GM12878 (cell line): ENCODE measurements around the gene FBXL14. TPM values are rescaled to one million over a fixed set of nuclear protein-coding genes. Genes with fewer than 3 reads are reported as not detected.

ENCODE experiments used
- CTCF ChIP-seq, 3 experiments: IDR thresholded peaks in 2 of 3; conservative IDR thresholded peaks in 1 of 3; 2 replicates each; pipeline ENCODE4 v1.5.1; 2011; ENCODE audit warnings: low read depth in 3 of 3, low read length in 3 of 3, mild to moderate bottlenecking in 3 of 3, control low read depth in 2 of 3, moderate library complexity in 2 of 3, inconsistent platforms in 1 of 3, mixed read lengths in 1 of 3; ENCODE audit not compliant: control insufficient read depth in 2 of 3, insufficient read depth in 1 of 3; ENCODE audit errors: extremely low read depth in 1 of 3
- EED ChIP-seq: sonication (generic); IDR thresholded peaks from 2 replicates; pipeline ENCODE4 v1.6.1; 2016; ENCODE audit warnings: antibody characterized with exemption, low read depth
- FOXK2 ChIP-seq: fragments of 450-650 bp; IDR thresholded peaks from 2 replicates; pipeline ENCODE4 v1.6.1; 2017; ENCODE audit warnings: mild to moderate bottlenecking, moderate library complexity
- IKZF1 ChIP-seq: fragments of 450-650 bp; conservative IDR thresholded peaks from 2 replicates; pipeline ENCODE4 v1.6.1; 2017; ENCODE audit warnings: antibody characterized with exemption, mild to moderate bottlenecking
- LARP7 ChIP-seq: fragments of 450-650 bp; IDR thresholded peaks from 2 replicates; pipeline ENCODE4 v1.6.1; 2017; ENCODE audit warnings: mild to moderate bottlenecking
- MEF2A ChIP-seq: IDR thresholded peaks from 2 replicates; pipeline ENCODE4 v1.6.1; 2011; ENCODE audit warnings: low read depth, mild to moderate bottlenecking, low read length, moderate library complexity; ENCODE audit not compliant: insufficient read depth
- MTA2 ChIP-seq: fragments of 450-650 bp; IDR thresholded peaks from 2 replicates; pipeline ENCODE4 v1.6.1; 2016; ENCODE audit warnings: low read depth, mild to moderate bottlenecking, moderate library complexity
- NFYB ChIP-seq: IDR thresholded peaks from 2 replicates; pipeline ENCODE4 v1.6.1; 2011; ENCODE audit warnings: low read depth, mild to moderate bottlenecking, low read length, improper control_type of control experiment, moderate library complexity; ENCODE audit not compliant: insufficient read depth
- RAD21 ChIP-seq: IDR thresholded peaks from 2 replicates; pipeline ENCODE4 v1.6.1; 2011; ENCODE audit warnings: mild to moderate bottlenecking, low read depth, low read length, moderate library complexity; ENCODE audit not compliant: insufficient read depth
- SIN3A ChIP-seq: IDR thresholded peaks from 2 replicates; pipeline ENCODE4 v1.6.1; 2012; ENCODE audit warnings: low read depth, low read length, improper control_type of control experiment
- WRNIP1 ChIP-seq: IDR thresholded peaks from 2 replicates; pipeline ENCODE4 v1.6.1; 2011; ENCODE audit warnings: low read depth, low read length, improper control_type of control experiment, borderline replicate concordance
- YBX1 ChIP-seq: fragments of 450-650 bp; IDR thresholded peaks from 2 replicates; pipeline ENCODE4 v1.6.1; 2016; ENCODE audit warnings: antibody characterized with exemption
- ZBTB4 ChIP-seq: fragments of 450-650 bp; formaldehyde crosslinking; IDR thresholded peaks from 2 replicates; pipeline ENCODE4 v1.4.0; 2022; ENCODE audit warnings: mild to moderate bottlenecking, moderate library complexity
- polyA plus RNA-seq, 11 experiments: library from polyadenylated mRNA; depleted of rRNA in 4 of 11; unstranded in 6 of 11; stranded (reverse) in 5 of 11; fragments of >200 nt; fragmentation: Nextera tagmentation in 4 of 11; fragmentation: Illumina TruSeq in 1 of 11; extraction: Ambion mirVana in 4 of 11; extraction: Trizol in 1 of 11; gene quantifications; 1 replicate in 1 of 11; 2 replicates in 10 of 11; pipeline versions ENCODE4 v1.2.1 to v1.2.3, GENCODE V29; 2011 to 2016; ENCODE audit warnings: inconsistent platforms in 2 of 11, missing spikeins in 2 of 11, low read depth in 1 of 11
- total RNA-seq, 4 experiments: library from RNA; depleted of rRNA in 3 of 4; stranded (reverse); fragments of >200 nt in 3 of 4; fragmentation: Illumina TruSeq in 1 of 4; extraction: Trizol in 1 of 4; gene quantifications; 2 replicates each; pipeline versions ENCODE4 v1.2.1 to v1.2.3, GENCODE V29; 2013 to 2021

The FBXL14 gene
- total and polyA plus RNA-seq, 10 of the 15 experiments (the other 5 are each of a cell fraction or from before 2014, with no cell fraction given) = 0.44 to 19.0 (median 2.9) TPM

- TF ChIP-seq FOXK2 (no peak), MEF2A (no peak), EED (no peak), WRNIP1 (no peak), SIN3A (no peak), YBX1 (no peak), RAD21 (peak; percentile 30; the same call in 1 of the 2 replicates), CTCF (IDR thresholded peaks at IDR 0.05 in 2 of 3, conservative IDR thresholded peaks at IDR 0.05 in 1 of 3; ENCODE audit: control insufficient read depth in 2 of 3, extremely low read depth in 1 of 3, insufficient read depth in 1 of 3, low read depth in 3 of 3, low read length in 3 of 3) (peak in 1 of 3 experiments; percentile 11; a peak in 1 of 6 replicates), ZBTB4 (no peak), IKZF1 (peak; percentile 41), MTA2 (no peak), LARP7 (no peak), NFYB (no peak)
These were observed 49.2 kb downstream of the FBXL14 start (continued) for GRCh38 chr12:1544996-1545700.
